RWPE1 (cell line): ENCODE measurements around the gene PDE1C.

Experiments
- CTCF ChIA-PET: fragments of 350-600 bp; sonication (Branson Sonifier 250); formaldehyde crosslinking; extraction: SDS; loops from one replicate; lab custom pipeline; 2021; lab: Yijun Ruan, JAX
- POLR2A ChIA-PET: fragments of 400-600 bp; formaldehyde crosslinking; extraction: SDS; loops from one replicate; lab custom pipeline; 2020; ENCODE audit warnings: antibody characterized with exemption; ENCODE audit not compliant: low non-redundant PET; lab: Yijun Ruan, JAX
- DNase-seq: peaks from one replicate; pipeline ENCODE4 v3.0.0; 2012; ENCODE audit warnings: low spot score
- H3K27ac ChIP-seq: fragments of 450-650 bp; 2 replicates; pipeline ENCODE4 v1.5.1; 2017
- TF ChIP-seq, protein P1 (sequence below): fragments of 450-650 bp; conservative IDR thresholded peaks from 2 replicates; pipeline ENCODE4 v1.5.1; 2017; ENCODE audit warnings: low read depth, mild to moderate bottlenecking

The PDE1C gene

DNA sequence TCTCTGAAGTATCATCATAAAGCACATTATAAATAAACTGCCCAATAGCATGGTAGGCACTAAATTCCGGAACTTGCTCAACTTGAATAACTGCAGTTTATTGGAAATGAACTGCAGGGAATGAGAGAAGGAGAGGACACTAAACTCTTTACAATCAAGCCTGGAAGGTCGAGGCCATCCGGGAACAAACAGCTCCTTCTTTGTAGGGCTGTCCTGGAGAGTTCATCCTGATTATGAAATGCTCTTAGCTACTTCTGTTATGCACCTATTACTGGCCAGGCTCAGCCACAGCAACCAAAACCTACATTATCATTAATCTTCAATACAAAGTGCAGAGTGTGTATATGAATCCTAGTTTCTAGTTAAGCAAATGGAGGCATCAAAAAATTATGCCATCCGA lies 318.5 kb downstream of the PDE1C start:
- DNase-seq, result no peak
- POLR2A ChIA-PET, result no interaction called here
- CTCF ChIA-PET, result no interaction called here
- no peak overlapping the region for H3K27ac ChIP-seq
- TF ChIP-seq, protein P1, sequence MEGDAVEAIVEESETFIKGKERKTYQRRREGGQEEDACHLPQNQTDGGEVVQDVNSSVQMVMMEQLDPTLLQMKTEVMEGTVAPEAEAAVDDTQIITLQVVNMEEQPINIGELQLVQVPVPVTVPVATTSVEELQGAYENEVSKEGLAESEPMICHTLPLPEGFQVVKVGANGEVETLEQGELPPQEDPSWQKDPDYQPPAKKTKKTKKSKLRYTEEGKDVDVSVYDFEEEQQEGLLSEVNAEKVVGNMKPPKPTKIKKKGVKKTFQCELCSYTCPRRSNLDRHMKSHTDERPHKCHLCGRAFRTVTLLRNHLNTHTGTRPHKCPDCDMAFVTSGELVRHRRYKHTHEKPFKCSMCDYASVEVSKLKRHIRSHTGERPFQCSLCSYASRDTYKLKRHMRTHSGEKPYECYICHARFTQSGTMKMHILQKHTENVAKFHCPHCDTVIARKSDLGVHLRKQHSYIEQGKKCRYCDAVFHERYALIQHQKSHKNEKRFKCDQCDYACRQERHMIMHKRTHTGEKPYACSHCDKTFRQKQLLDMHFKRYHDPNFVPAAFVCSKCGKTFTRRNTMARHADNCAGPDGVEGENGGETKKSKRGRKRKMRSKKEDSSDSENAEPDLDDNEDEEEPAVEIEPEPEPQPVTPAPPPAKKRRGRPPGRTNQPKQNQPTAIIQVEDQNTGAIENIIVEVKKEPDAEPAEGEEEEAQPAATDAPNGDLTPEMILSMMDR, result no peak

DNA sequence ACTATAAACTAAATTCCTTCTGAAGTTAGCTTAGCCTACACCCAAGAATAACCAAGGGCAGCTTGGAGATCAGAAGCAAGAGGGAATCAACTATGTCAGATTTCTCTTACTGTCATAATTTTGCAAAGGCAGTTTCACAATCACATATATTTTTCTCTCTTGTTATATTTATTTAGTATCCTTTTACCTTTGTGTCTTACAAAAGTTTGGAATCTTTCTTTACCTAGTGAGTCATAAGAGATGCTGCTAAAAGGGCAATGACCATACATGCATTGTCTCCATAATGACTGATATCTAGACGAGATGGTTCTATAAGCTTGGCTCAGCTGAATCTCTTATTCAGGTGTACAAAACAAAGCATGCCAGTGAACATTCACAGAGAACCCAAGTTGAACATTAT lies 322.1 kb downstream of the PDE1C start:
- DNase-seq, result peak; percentile 25
- ChIA-PET CTCF (no interaction called here), POLR2A (no interaction called here)
- no peak overlapping the region for H3K27ac ChIP-seq
- TF ChIP-seq, protein P1, result no peak

DNA sequence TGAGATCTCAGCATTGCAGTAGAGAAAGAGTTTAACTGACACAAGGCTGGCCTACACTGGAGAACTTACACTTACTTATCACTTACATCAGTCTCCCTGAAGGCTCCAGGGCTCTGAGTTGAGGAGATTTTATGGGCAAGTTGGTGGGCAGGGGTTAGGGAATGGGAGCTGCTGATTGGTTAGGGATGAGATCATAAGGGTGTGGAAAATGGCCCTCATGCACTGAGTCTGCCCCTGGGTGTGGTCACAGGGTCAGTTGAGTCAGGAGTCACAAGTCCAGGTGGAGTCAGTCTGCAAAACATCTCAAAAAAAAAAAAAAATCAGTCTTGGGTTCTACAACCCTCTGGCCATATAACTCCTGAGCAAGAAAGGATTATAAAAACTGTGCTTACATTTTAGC lies 322.7 kb downstream of the PDE1C start:
- DNase-seq, result peak; percentile 51
- POLR2A ChIA-PET, result no interaction called here
- TF ChIP-seq, protein P1, result no peak
- CTCF ChIA-PET, result interaction anchor here (0.7 to 1.0 kb wide), 2 partner anchors 457 to 592 kb away, joined by 5 to 6 read pairs; no protein-coding TSS in a partner anchor
- H3K27ac ChIP-seq, result no peak overlapping the region

DNA sequence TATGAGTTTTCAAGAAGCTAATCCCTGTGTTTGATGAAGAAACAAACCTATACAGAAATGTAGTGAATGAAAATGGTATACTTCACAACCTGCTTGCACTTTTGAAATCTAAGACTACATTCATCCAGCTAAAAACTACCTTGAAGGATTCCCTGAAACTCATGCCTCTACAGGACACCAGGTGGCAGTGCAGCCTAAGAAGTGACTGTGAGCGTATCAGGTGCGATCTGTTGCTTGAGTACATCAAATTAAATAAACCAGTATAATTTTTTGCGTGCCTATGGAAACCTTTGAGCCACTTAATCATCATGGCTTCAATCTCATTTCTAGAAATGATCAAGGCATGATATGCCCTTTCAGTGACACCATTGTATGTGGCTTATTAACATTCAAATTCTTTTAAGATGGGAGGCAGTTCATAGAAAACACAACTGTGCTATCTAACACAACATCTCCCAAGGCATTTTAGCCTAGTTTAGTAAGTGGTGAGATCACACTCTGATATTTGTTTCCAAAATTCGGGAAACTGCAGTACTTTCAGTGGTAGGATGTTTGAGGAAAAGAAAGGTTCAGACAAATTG lies 325.8 kb downstream of the PDE1C start:
- ChIA-PET CTCF (interaction anchor here (0.6 to 1.0 kb wide), 12 partner anchors 29 to 923 kb away, joined by 3 to 8 read pairs (median 3); no protein-coding TSS in a partner anchor), POLR2A (no interaction called here)
- TF ChIP-seq, protein P1, result peak; percentile 89
- DNase-seq, result peak; percentile 57
- H3K27ac ChIP-seq, result no peak overlapping the region

DNA sequence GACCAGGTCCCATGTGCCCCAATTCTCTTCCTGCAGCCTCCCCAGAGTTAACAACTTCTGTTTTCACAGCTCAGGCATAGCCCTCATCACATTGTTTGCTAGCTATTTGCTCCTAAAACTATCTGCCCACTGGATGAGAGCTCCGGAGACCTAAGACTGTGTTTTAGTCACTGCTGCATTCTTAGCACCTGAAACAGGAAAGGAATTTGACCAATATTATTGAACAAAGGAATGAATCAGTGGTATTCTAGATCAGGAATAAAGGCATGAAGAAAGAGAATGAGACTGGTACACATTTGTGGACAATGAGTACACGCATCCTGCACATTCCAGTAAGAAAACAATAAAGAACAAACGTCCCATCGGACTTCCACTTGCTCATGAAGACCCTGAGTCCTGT lies 328.4 kb downstream of the PDE1C start:
- no peak for DNase-seq
- CTCF ChIA-PET, result interaction anchor here (1.0 to 2.0 kb wide), 2 partner anchors 462 to 533 kb away, joined by 3 to 9 read pairs; no protein-coding TSS in a partner anchor

DNA sequence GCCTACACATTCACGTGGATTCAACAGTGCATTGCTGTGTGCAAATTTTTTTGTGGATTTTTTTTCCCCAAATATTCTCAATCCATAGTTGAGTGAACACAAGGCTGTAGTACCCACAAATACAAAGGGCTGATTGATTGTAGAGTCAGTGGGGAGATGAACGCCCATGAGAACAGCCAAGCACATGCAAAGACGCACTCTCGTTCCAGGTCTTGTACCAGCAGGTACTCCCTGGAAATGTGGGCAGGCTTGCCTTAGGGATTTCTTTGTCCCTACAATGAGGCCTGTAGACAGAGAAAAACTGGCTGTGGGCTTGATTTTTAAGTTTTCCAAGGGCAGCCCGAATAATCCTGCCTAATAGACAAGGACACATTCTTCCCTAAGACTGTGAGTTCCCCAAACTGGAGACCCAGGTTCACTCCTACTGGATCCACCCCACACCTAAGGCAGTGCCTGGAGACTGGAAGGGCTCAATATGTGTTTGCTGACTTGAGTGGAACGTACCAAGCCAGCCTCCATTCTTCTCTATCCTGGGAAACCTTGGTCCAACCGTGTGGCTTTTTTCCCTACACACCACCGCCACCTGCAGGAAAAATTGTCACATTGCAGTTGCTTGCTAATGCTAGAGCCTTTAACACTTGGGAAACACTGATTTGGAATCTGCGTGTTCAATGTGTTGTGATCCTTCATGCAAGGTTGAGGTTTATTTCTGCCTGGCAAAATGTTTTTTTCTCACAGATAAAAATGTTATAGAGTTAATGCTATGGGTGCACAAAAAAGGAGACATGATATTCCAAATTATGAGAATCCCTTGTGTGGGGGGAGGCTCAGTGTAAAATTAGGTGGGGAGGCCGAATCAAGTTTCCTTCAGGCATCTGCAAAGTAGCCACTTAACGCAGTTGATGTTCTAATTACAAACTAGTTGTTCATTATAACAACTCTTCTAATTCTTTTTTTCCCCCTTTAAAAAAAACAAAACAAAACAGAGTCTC lies 333.9 kb downstream of the PDE1C start:
- TF ChIP-seq, protein P1, result peak; percentile 89
- ChIA-PET CTCF (interaction anchor here (0.6 to 0.8 kb wide), 4 partner anchors 103 to 549 kb away, joined by 3 to 4 read pairs (median 4); no protein-coding TSS in a partner anchor), POLR2A (no interaction called here)
- DNase-seq, result peak; percentile 56
- no peak overlapping the region for H3K27ac ChIP-seq

More for the DNA sequence above, 328.4 kb downstream of the PDE1C start:
- no peak overlapping the region for H3K27ac ChIP-seq
- TF ChIP-seq, protein P1, result no peak
- POLR2A ChIA-PET, result no interaction called here
